Measurements from ENCODE around the gene RRAGD. TPM values are rescaled to one million over a fixed set of nuclear protein-coding genes. Genes with fewer than 3 reads are reported as not detected.

The RRAGD gene
- polyA plus RNA-seq, 3 donors = 5.0 to 7.9 (median 7.4) TPM

DNA sequence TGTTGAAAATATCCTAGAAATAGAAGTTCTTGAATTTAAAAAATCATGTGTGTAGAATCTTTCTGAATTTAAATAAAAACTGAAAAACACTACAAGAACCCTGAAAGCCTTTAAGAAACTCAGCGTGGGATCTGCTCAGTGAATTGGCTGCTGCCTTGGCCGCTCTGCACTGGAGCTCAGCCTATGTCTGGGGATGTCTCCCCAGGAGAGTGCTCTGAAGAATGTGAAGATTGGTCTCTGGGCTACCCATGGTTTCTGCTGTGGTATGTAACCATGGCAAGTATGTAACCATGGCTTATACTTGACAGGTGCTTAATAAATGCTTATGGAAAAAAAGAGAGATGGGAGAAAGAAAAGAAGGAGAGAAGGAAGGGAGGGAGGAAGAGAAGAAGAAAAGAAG is 3.1 kb upstream of the RRAGD start:
- no peak overlapping the region for H3K9ac ChIP-seq (ENCODE audit: insufficient read depth, low read length, poor library complexity, severe bottlenecking)
- peaks cover 0 to 14% (median 6%) of the 10 kb centered on the region in 3 donors for H3K27me3 Mint-ChIP-seq (ENCODE audit: low read depth in 3 of 3)
- no peaks in the 10 kb centered on the region for H3K27me3 ChIP-seq (ENCODE audit: control insufficient read depth in 2 of 2, insufficient read depth in 2 of 2, low read length in 2 of 2)
- no peak overlapping the region for H3K27ac ChIP-seq (ENCODE audit: low read depth in 1 of 2, low read length in 2 of 2)
- H2AFZ ChIP-seq (ENCODE audit: insufficient read depth, low read depth, low read length, poor library complexity, severe bottlenecking) = no peak overlapping the region
- peaks cover 20% of the 10 kb centered on the region for H3K4me1 Mint-ChIP-seq
- no peaks in the 10 kb centered on the region for H3K36me3 ChIP-seq (replicated peaks in 1 of 2; ENCODE audit: control insufficient read depth in 1 of 2, insufficient read depth in 2 of 2, low read length in 2 of 2)
- H3K79me2 ChIP-seq (ENCODE audit: insufficient read depth, low read length) = peaks cover 13% of the 10 kb centered on the region
- H3K9me3 ChIP-seq (replicated peaks in 1 of 2; ENCODE audit: control insufficient read depth in 1 of 2, insufficient read depth in 1 of 2, low read length in 2 of 2) = no peaks in the 10 kb centered on the region
- TF ChIP-seq, protein P1, sequence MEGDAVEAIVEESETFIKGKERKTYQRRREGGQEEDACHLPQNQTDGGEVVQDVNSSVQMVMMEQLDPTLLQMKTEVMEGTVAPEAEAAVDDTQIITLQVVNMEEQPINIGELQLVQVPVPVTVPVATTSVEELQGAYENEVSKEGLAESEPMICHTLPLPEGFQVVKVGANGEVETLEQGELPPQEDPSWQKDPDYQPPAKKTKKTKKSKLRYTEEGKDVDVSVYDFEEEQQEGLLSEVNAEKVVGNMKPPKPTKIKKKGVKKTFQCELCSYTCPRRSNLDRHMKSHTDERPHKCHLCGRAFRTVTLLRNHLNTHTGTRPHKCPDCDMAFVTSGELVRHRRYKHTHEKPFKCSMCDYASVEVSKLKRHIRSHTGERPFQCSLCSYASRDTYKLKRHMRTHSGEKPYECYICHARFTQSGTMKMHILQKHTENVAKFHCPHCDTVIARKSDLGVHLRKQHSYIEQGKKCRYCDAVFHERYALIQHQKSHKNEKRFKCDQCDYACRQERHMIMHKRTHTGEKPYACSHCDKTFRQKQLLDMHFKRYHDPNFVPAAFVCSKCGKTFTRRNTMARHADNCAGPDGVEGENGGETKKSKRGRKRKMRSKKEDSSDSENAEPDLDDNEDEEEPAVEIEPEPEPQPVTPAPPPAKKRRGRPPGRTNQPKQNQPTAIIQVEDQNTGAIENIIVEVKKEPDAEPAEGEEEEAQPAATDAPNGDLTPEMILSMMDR (IDR thresholded peaks at IDR 0.05) = no peak
- no peak overlapping the region for H3K4me3 ChIP-seq (replicated peaks in 1 of 3; ENCODE audit: low read depth in 2 of 3, low read length in 3 of 3)
- H3K4me2 ChIP-seq (replicated peaks; ENCODE audit: extremely low read depth, low read length, poor library complexity, severe bottlenecking) = no peak overlapping the region
- H4K20me1 ChIP-seq (ENCODE audit: insufficient read depth, low read length) = peaks cover 1% of the 10 kb centered on the region
- no peak overlapping the region for H3K27ac Mint-ChIP-seq
- no peaks in the 10 kb centered on the region for H3K36me3 Mint-ChIP-seq
- peaks cover 19 to 24% of the 10 kb centered on the region in 2 donors for H3K4me1 ChIP-seq (ENCODE audit: control insufficient read depth in 1 of 2, insufficient read depth in 2 of 2, low read length in 2 of 2)
- no peak for DNase-seq
- intact Hi-C loops (cut with micrococcal nuclease) = no loop called here
- H3K9me3 Mint-ChIP-seq = no peaks in the 10 kb centered on the region
- 94% methylated on average over 2 of the region's 2 CpGs for WGBS (ENCODE audit: insufficient coverage)
- H3K4me3 Mint-ChIP-seq = no peak overlapping the region

DNA sequence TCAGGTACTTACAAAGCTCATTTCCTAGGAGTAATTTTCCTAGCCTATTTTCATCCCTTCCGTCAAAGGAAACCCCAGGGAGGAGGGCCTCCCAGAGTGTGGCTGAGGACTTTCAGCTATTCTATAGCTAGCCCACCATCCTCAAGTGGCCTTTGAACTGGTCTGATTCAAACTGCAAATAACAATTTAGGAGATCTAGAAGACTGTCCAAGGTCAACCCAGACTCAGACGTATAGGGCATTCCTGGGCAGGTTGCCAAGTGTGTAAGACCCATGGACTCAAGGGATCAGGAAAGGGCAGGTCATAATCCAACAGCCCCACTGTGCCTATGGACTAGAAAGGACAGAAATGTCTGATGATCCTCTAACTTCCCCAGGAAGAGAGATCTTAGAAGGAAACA is 2.1 kb upstream of the RRAGD start:
- Histone ChIP-seq H3K4me2 (replicated peaks; ENCODE audit: extremely low read depth, low read length, poor library complexity, severe bottlenecking) (no peak overlapping the region), H3K36me3 (replicated peaks in 1 of 2; ENCODE audit: control insufficient read depth in 1 of 2, insufficient read depth in 2 of 2, low read length in 2 of 2) (no peaks in the 10 kb centered on the region), H3K4me1 (ENCODE audit: control insufficient read depth in 1 of 2, insufficient read depth in 2 of 2, low read length in 2 of 2) (peaks cover 29 to 33% of the 10 kb centered on the region in 2 donors), H3K9ac (ENCODE audit: insufficient read depth, low read length, poor library complexity, severe bottlenecking) (no peak overlapping the region), H3K79me2 (ENCODE audit: insufficient read depth, low read length) (peaks cover 23% of the 10 kb centered on the region), H2AFZ (ENCODE audit: insufficient read depth, low read depth, low read length, poor library complexity, severe bottlenecking) (no peak overlapping the region), H3K27me3 (ENCODE audit: control insufficient read depth in 2 of 2, insufficient read depth in 2 of 2, low read length in 2 of 2) (no peaks in the 10 kb centered on the region), H4K20me1 (ENCODE audit: insufficient read depth, low read length) (peaks cover 11% of the 10 kb centered on the region), H3K9me3 (replicated peaks in 1 of 2; ENCODE audit: control insufficient read depth in 1 of 2, insufficient read depth in 1 of 2, low read length in 2 of 2) (no peaks in the 10 kb centered on the region), H3K27ac (ENCODE audit: low read depth in 1 of 2, low read length in 2 of 2) (no peak overlapping the region), H3K4me3 (replicated peaks in 1 of 3; ENCODE audit: low read depth in 2 of 3, low read length in 3 of 3) (no peak overlapping the region)
- Mint-ChIP-seq H3K27me3 (ENCODE audit: low read depth in 3 of 3) (peaks cover 0 to 14% (median 6%) of the 10 kb centered on the region in 3 donors), H3K36me3 (no peaks in the 10 kb centered on the region), H3K27ac (peak overlapping the region in 1 of 7 donors; percentile 64), H3K4me1 (peaks cover 27% of the 10 kb centered on the region), H3K9me3 (no peaks in the 10 kb centered on the region), H3K4me3 (no peak overlapping the region)
- TF ChIP-seq, protein P1 (IDR thresholded peaks at IDR 0.05) = no peak
- WGBS (ENCODE audit: insufficient coverage) = 55% methylated on average over 1 of the region's 2 CpGs
- intact Hi-C loops (cut with micrococcal nuclease) = loop anchor here in 1 of 2 donors (5.0 kb wide), 1 partner anchor 42 kb away; no protein-coding TSS in a partner anchor
- DNase-seq = no peak

Measured in CD14-positive monocyte (primary cell).